Inferior parietal cortex (tissue), 1 donor: Measurements from ENCODE around the gene ECPAS.
"Not testable (repeated sequence)": the region's sequence is repeated elsewhere in the genome, so short reads cannot be mapped to it uniquely, and the experiment has no call there.

ENCODE experiments used
- DNase-seq: peaks from one replicate; pipeline ENCODE4 v3.0.0-alpha.2; 2016; ENCODE audit errors: extremely low spot score

The ECPAS gene

GRCh38 chr9:111414406-111414805, 69.8 kb downstream of the ECPAS start:
- DNase-seq, result peak; percentile 14

GRCh38 chr9:111413996-111414395, 70.2 kb downstream of the ECPAS start:
- peak; percentile 19 for DNase-seq

GRCh38 chr9:111412280-111412679, 71.9 kb downstream of the ECPAS start:
- DNase-seq, result peak; percentile 83

- peak; percentile 57 for DNase-seq
Measured at GRCh38 chr9:111411266-111411665, 72.9 kb downstream of the ECPAS start.

GRCh38 chr9:111407813-111408212, 76.4 kb downstream of the ECPAS start:
- DNase-seq, result peak; percentile 9

- DNase-seq, result no peak
Measured at GRCh38 chr9:111405701-111406100, 78.5 kb downstream of the ECPAS start.

GRCh38 chr9:111401486-111401885, 82.7 kb downstream of the ECPAS start:
- DNase-seq, result not testable (repeated sequence)

- no peak for DNase-seq
Measured at GRCh38 chr9:111400564-111400898, 83.7 kb downstream of the ECPAS start.

- no peak for DNase-seq
Measured at GRCh38 chr9:111399772-111400563, 84.2 kb downstream of the ECPAS start.

GRCh38 chr9:111399211-111399739, 84.9 kb downstream of the ECPAS start:
- DNase-seq, result no peak

- no peak for DNase-seq
Measured at GRCh38 chr9:111393971-111394370, 90.2 kb downstream of the ECPAS start.

GRCh38 chr9:111389406-111389805, 94.8 kb downstream of the ECPAS start:
- DNase-seq, result no peak

- no peak for DNase-seq
Measured at GRCh38 chr9:111386386-111386785, 97.8 kb downstream of the ECPAS start.

- no peak for DNase-seq
Measured at GRCh38 chr9:111381006-111381405, 103.2 kb downstream of the ECPAS start.

- no peak for DNase-seq
Measured at GRCh38 chr9:111375817-111376564, 108.2 kb downstream of the ECPAS start.

- DNase-seq, result no peak
Measured at GRCh38 chr9:111375062-111375461, 109.1 kb downstream of the ECPAS start.

- DNase-seq, result no peak
Measured at GRCh38 chr9:111372297-111372696, 111.9 kb downstream of the ECPAS start.

GRCh38 chr9:111366978-111367377, 117.2 kb downstream of the ECPAS start:
- DNase-seq, result no peak

GRCh38 chr9:111362526-111362925, 121.7 kb downstream of the ECPAS start:
- no peak for DNase-seq

- no peak for DNase-seq
Measured at GRCh38 chr9:111360881-111361280, 123.3 kb downstream of the ECPAS start.

GRCh38 chr9:111356481-111357244, 127.5 kb downstream of the ECPAS start:
- peak; percentile 22 for DNase-seq

GRCh38 chr9:111352545-111352944, 131.6 kb downstream of the ECPAS start:
- DNase-seq, result no peak
